HG02623 (cell line): ENCODE results near the gene PGPEP1.
A peak's percentile ranks its signal among the peaks of the same experiment; 100 is the strongest.

Experiments
- ATAC-seq: cut with Tn5 transposase; IDR thresholded peaks from one replicate; pipeline ENCODE4 v1.9.1; 2021; ENCODE audit warnings: moderate library complexity; ENCODE audit not compliant: unreplicated experiment

Gene PGPEP1

GRCh38 chr19:18340190-18340989 is at the start of gene PGPEP1:
PGPEP1 (plus strand) TSS chr19:18340598; CDS start chr19:18340682, 84 bp downstream.
- no peak for ATAC-seq

GRCh38 chr19:18291019-18291524 is 49.3 kb upstream of the PGPEP1 start:
- no peak for ATAC-seq

GRCh38 chr19:18291590-18292461 is 48.6 kb upstream of the PGPEP1 start:
- ATAC-seq = peak; percentile 47

GRCh38 chr19:18292462-18292809 is 48.0 kb upstream of the PGPEP1 start:
- no peak for ATAC-seq

GRCh38 chr19:18292810-18293641 is 47.4 kb upstream of the PGPEP1 start:
- no peak for ATAC-seq

- ATAC-seq = no peak
These were observed 46.5 kb upstream of the PGPEP1 start for GRCh38 chr19:18293642-18294466.

GRCh38 chr19:18294467-18294864 is 45.9 kb upstream of the PGPEP1 start:
- no peak for ATAC-seq

- no peak for ATAC-seq
These were observed 45.4 kb upstream of the PGPEP1 start for GRCh38 chr19:18295034-18295451.

- no peak for ATAC-seq
These were observed 43.1 kb upstream of the PGPEP1 start for GRCh38 chr19:18297308-18297707.

- no peak for ATAC-seq
These were observed 41.8 kb upstream of the PGPEP1 start for GRCh38 chr19:18298601-18299000.

GRCh38 chr19:18299654-18300053 is 40.7 kb upstream of the PGPEP1 start:
- ATAC-seq = no peak

- no peak for ATAC-seq
These were observed 39.3 kb upstream of the PGPEP1 start for GRCh38 chr19:18300930-18301717.

GRCh38 chr19:18301718-18302111 is 38.7 kb upstream of the PGPEP1 start:
- no peak for ATAC-seq

GRCh38 chr19:18304208-18304457 is 36.3 kb upstream of the PGPEP1 start:
- no peak for ATAC-seq

- ATAC-seq = no peak
These were observed 35.7 kb upstream of the PGPEP1 start for GRCh38 chr19:18304458-18305310.

- ATAC-seq = no peak
These were observed 34.0 kb upstream of the PGPEP1 start for GRCh38 chr19:18306209-18306887.

GRCh38 chr19:18306888-18307260 is 33.5 kb upstream of the PGPEP1 start:
- no peak for ATAC-seq

GRCh38 chr19:18307271-18307681 is 33.1 kb upstream of the PGPEP1 start:
- no peak for ATAC-seq
